KMS-11 (cell line): ENCODE data around the gene MCC.

ENCODE experiments used
- H2AFZ ChIP-seq: fragments of 200-600 bp; sonication (generic); 2 replicates; pipeline ENCODE4 v1.6.1; 2016; ENCODE audit warnings: antibody characterized with exemption, mixed run types, low read depth
- H3K27ac ChIP-seq: fragments of 200-600 bp; sonication (generic); 2 replicates; pipeline ENCODE4 v1.6.1; 2016; ENCODE audit warnings: mild to moderate bottlenecking, mixed run types
- H3K27me3 ChIP-seq: fragments of 200-600 bp; sonication (generic); 2 replicates; pipeline ENCODE4 v1.6.1; 2017; ENCODE audit warnings: mild to moderate bottlenecking, low read depth, mixed run types, moderate library complexity; ENCODE audit not compliant: insufficient read depth
- H3K36me3 ChIP-seq: fragments of 200-600 bp; sonication (generic); 2 replicates; pipeline ENCODE4 v1.6.1; 2017; ENCODE audit warnings: mild to moderate bottlenecking, mixed run types; ENCODE audit not compliant: insufficient read depth
- H3K4me1 ChIP-seq: fragments of 200-600 bp; sonication (generic); 2 replicates; pipeline ENCODE4 v1.6.1; 2016; ENCODE audit warnings: mild to moderate bottlenecking, low read depth, mixed run types; ENCODE audit not compliant: poor library complexity, severe bottlenecking
- H3K4me2 ChIP-seq: fragments of 200-600 bp; sonication (generic); 2 replicates; pipeline ENCODE4 v1.7.0; 2016; ENCODE audit warnings: mild to moderate bottlenecking, mixed run types
- H3K4me3 ChIP-seq: fragments of 200-600 bp; sonication (generic); IDR thresholded peaks from 2 replicates; pipeline ENCODE4 v1.6.1; 2017; ENCODE audit warnings: low read depth, low read length, mixed read lengths; ENCODE audit not compliant: insufficient read depth
- H3K79me2 ChIP-seq: fragments of 200-600 bp; sonication (generic); 2 replicates; pipeline ENCODE4 v1.6.1; 2016; ENCODE audit warnings: low read depth, mixed run types; ENCODE audit not compliant: insufficient read depth
- H3K9ac ChIP-seq: fragments of 200-600 bp; sonication (generic); 2 replicates; pipeline ENCODE4 v1.6.1; 2016; ENCODE audit warnings: mild to moderate bottlenecking, mixed run types
- H4K20me1 ChIP-seq: fragments of 200-600 bp; sonication (generic); 2 replicates; pipeline ENCODE4 v1.6.1; 2016; ENCODE audit warnings: mild to moderate bottlenecking, mixed run types; ENCODE audit not compliant: insufficient read depth
- CTCF ChIP-seq: fragments of 200-600 bp; sonication (generic); conservative IDR thresholded peaks from 2 replicates; pipeline ENCODE4 v1.6.1; 2017; ENCODE audit warnings: low read depth, mild to moderate bottlenecking, antibody characterized with exemption, low read length, moderate library complexity, mixed read lengths

Gene MCC

GRCh38 chr5:113022661-113023060 lies 465.6 kb downstream of the MCC start:
- Histone ChIP-seq H3K36me3 (no peaks in the 10 kb centered on the region), H3K9ac (no peak overlapping the region)

GRCh38 chr5:113020461-113021273 lies 467.6 kb downstream of the MCC start:
- Histone ChIP-seq H3K36me3 (no peaks in the 10 kb centered on the region), H4K20me1 (no peaks in the 10 kb centered on the region; the same call in 1 of the 2 replicates), H3K4me2 (no peak overlapping the region), H2AFZ (no peak overlapping the region), H3K4me3 (no peak overlapping the region), H3K9ac (no peak overlapping the region), H3K27ac (no peak overlapping the region), H3K4me1 (peaks cover 18% of the 10 kb centered on the region), H3K27me3 (no peaks in the 10 kb centered on the region), H3K79me2 (no peaks in the 10 kb centered on the region)
- no peak for TF ChIP-seq CTCF

More at GRCh38 chr5:113022661-113023060, 465.6 kb downstream of the MCC start:
- no peaks in the 10 kb centered on the region for H3K79me2 ChIP-seq
- H3K4me3 ChIP-seq, result no peak overlapping the region
- H2AFZ ChIP-seq, result no peak overlapping the region
- H3K27me3 ChIP-seq, result no peaks in the 10 kb centered on the region
- H3K4me2 ChIP-seq, result peak overlapping the region; percentile 13; the same call in 1 of the 2 replicates
- no peak for TF ChIP-seq CTCF
- H3K27ac ChIP-seq, result no peak overlapping the region
- peaks cover 18% of the 10 kb centered on the region for H3K4me1 ChIP-seq
- H4K20me1 ChIP-seq, result no peaks in the 10 kb centered on the region; the same call in 1 of the 2 replicates

- Histone ChIP-seq H3K27me3 (no peaks in the 10 kb centered on the region), H2AFZ (no peak overlapping the region), H3K4me3 (no peak overlapping the region), H3K9ac (no peak overlapping the region), H3K79me2 (no peaks in the 10 kb centered on the region), H3K4me1 (peaks cover 17% of the 10 kb centered on the region), H3K36me3 (no peaks in the 10 kb centered on the region), H4K20me1 (no peaks in the 10 kb centered on the region; the same call in 1 of the 2 replicates), H3K27ac (no peak overlapping the region), H3K4me2 (no peak overlapping the region)
- TF ChIP-seq CTCF, result no peak
These were observed 470.2 kb downstream of the MCC start for GRCh38 chr5:113017881-113018635.

- Histone ChIP-seq H4K20me1 (no peaks in the 10 kb centered on the region), H3K27me3 (no peaks in the 10 kb centered on the region), H3K4me1 (no peaks in the 10 kb centered on the region), H2AFZ (no peak overlapping the region), H3K9ac (no peak overlapping the region), H3K4me3 (no peak overlapping the region), H3K4me2 (no peak overlapping the region), H3K79me2 (no peaks in the 10 kb centered on the region), H3K36me3 (peaks cover 2% of the 10 kb centered on the region; the same call in 1 of the 2 replicates), H3K27ac (no peak overlapping the region)
- no peak for TF ChIP-seq CTCF
These were observed 482.8 kb downstream of the MCC start for GRCh38 chr5:113005454-113005853.
